H9 (cell line): ENCODE measurements around the gene PRSS57. TPM values are rescaled to one million over a fixed set of nuclear protein-coding genes. Genes with fewer than 3 reads are reported as not detected.
"Not testable (repeated sequence)": the region's sequence is repeated elsewhere in the genome, so short reads cannot be mapped to it uniquely, and the experiment has no call there.

Experiments
- DNase-seq: peaks from one replicate; pipeline ENCODE4 v3.0.0-alpha.2; 2017
- H2AFZ ChIP-seq: one replicate; pipeline ENCODE4 v1.6.1; 2013; ENCODE audit warnings: mild to moderate bottlenecking, low read length, control low read depth, moderate library complexity
- H2AK5ac ChIP-seq: 2 replicates; pipeline ENCODE4 v1.6.1; 2013; ENCODE audit warnings: low read length, control low read depth, mixed read lengths; ENCODE audit not compliant: insufficient read length
- H2BK120ac ChIP-seq: one replicate; pipeline ENCODE4 v1.6.1; 2013; ENCODE audit warnings: low read depth, mild to moderate bottlenecking, low read length, control low read depth, inconsistent platforms; ENCODE audit not compliant: poor library complexity, severe bottlenecking
- H2BK12ac ChIP-seq: 2 replicates; pipeline ENCODE4 v1.6.1; 2013; ENCODE audit warnings: low read length, control low read depth, mixed read lengths, low read depth; ENCODE audit not compliant: insufficient read length
- H2BK15ac ChIP-seq: 2 replicates; pipeline ENCODE4 v1.6.1; 2013; ENCODE audit warnings: low read depth, low read length, control low read depth
- H2BK20ac ChIP-seq: one replicate; pipeline ENCODE4 v1.6.1; 2013; ENCODE audit warnings: low read depth, mild to moderate bottlenecking, low read length, control low read depth, inconsistent platforms; ENCODE audit not compliant: poor library complexity, severe bottlenecking
- H2BK5ac ChIP-seq: 2 replicates; pipeline ENCODE4 v1.6.1; 2013; ENCODE audit warnings: low read length, control low read depth, mixed read lengths; ENCODE audit not compliant: insufficient read length
- H3K14ac ChIP-seq: 2 replicates; pipeline ENCODE4 v1.6.1; 2013; ENCODE audit warnings: low read length, control low read depth; ENCODE audit not compliant: insufficient read depth
- H3K18ac ChIP-seq: 2 replicates; pipeline ENCODE4 v1.6.1; 2013; ENCODE audit warnings: low read depth, mild to moderate bottlenecking, mixed read lengths, low read length, control low read depth; ENCODE audit not compliant: insufficient read length
- H3K23ac ChIP-seq: 2 replicates; pipeline ENCODE4 v1.6.1; 2013; ENCODE audit warnings: low read length, control low read depth, mixed read lengths, low read depth; ENCODE audit not compliant: insufficient read length
- H3K23me2 ChIP-seq: 2 replicates; pipeline ENCODE4 v1.6.1; 2013; ENCODE audit warnings: low read depth, mild to moderate bottlenecking, mixed read lengths, low read length, control low read depth; ENCODE audit not compliant: insufficient read length, poor library complexity, severe bottlenecking
- H3K27ac ChIP-seq: 2 replicates; pipeline ENCODE4 v1.5.1; 2013; ENCODE audit warnings: low read length, control low read depth, mixed read lengths, low read depth; ENCODE audit not compliant: insufficient read length
- H3K27me3 ChIP-seq: 2 replicates; pipeline ENCODE4 v1.6.1; 2013; ENCODE audit warnings: low read length, control low read depth, inconsistent platforms; ENCODE audit not compliant: insufficient read depth
- H3K4ac ChIP-seq: 2 replicates; pipeline ENCODE4 v1.6.1; 2013; ENCODE audit warnings: low read depth, mild to moderate bottlenecking, control low read depth, inconsistent platforms, low read length, moderate library complexity
- H3K4me1 ChIP-seq: 2 replicates; pipeline ENCODE4 v1.6.1; 2013; ENCODE audit warnings: low read length, control low read depth, inconsistent platforms; ENCODE audit not compliant: insufficient read depth
- H3K4me2 ChIP-seq: 2 replicates; pipeline ENCODE4 v1.6.1; 2013; ENCODE audit warnings: low read length, control low read depth, mixed read lengths; ENCODE audit not compliant: insufficient read length, insufficient read depth
- H3K56ac ChIP-seq: 2 replicates; pipeline ENCODE4 v1.6.1; 2013; ENCODE audit warnings: low read depth, mild to moderate bottlenecking, mixed read lengths, low read length, control low read depth; ENCODE audit not compliant: insufficient read length
- H3K79me1 ChIP-seq: 2 replicates; pipeline ENCODE4 v1.6.1; 2013; ENCODE audit warnings: low read depth, mild to moderate bottlenecking, moderate library complexity, low read length, control low read depth, inconsistent platforms; ENCODE audit not compliant: insufficient read depth, poor library complexity, severe bottlenecking
- H3K79me2 ChIP-seq: 2 replicates; pipeline ENCODE4 v1.6.1; 2013; ENCODE audit warnings: low read length, control low read depth, inconsistent platforms; ENCODE audit not compliant: insufficient read depth
- H3K9ac ChIP-seq: 2 replicates; pipeline ENCODE4 v1.6.1; 2013; ENCODE audit warnings: low read length, control low read depth, mixed read lengths; ENCODE audit not compliant: insufficient read length; ENCODE audit errors: extremely low read depth
- H3K9me3 ChIP-seq: one replicate; pipeline ENCODE4 v1.6.1; 2013; ENCODE audit warnings: low read depth, low read length, inconsistent platforms; ENCODE audit not compliant: control insufficient read depth
- H3T11ph ChIP-seq: one replicate; pipeline ENCODE4 v1.6.1; 2013; ENCODE audit warnings: mild to moderate bottlenecking, low read length, control low read depth, inconsistent platforms
- H4K20me1 ChIP-seq: one replicate; pipeline ENCODE4 v1.6.1; 2013; ENCODE audit not compliant: control insufficient read depth, insufficient read length, insufficient read depth
- H4K5ac ChIP-seq: 2 replicates; pipeline ENCODE4 v1.6.1; 2013; ENCODE audit warnings: low read depth, mild to moderate bottlenecking, mixed read lengths, low read length, control low read depth; ENCODE audit not compliant: insufficient read length
- H4K8ac ChIP-seq: replicated peaks from 2 replicates; pipeline ENCODE4 v1.6.1; 2013; ENCODE audit warnings: low read length, control low read depth, mixed read lengths, low read depth; ENCODE audit not compliant: insufficient read length
- H4K91ac ChIP-seq: 2 replicates; pipeline ENCODE4 v1.6.1; 2013; ENCODE audit warnings: low read depth, mild to moderate bottlenecking, moderate library complexity, mixed read lengths, low read length, control low read depth; ENCODE audit not compliant: insufficient read length
- H3K27ac Mint-ChIP-seq, 3 experiments: 2 replicates in 2 of 3; 3 replicates in 1 of 3; pipeline ENCODE4 v1.8.0; 2020 to 2021; ENCODE audit warnings: mixed read lengths in 3 of 3, mild to moderate bottlenecking in 1 of 3, moderate library complexity in 1 of 3
- H3K27me3 Mint-ChIP-seq: 2 replicates; pipeline ENCODE4 v1.8.0; 2021; ENCODE audit warnings: low read depth, mild to moderate bottlenecking, moderate library complexity, mixed read lengths
- H3K36me3 Mint-ChIP-seq, 3 experiments: 2 replicates in 2 of 3; 3 replicates in 1 of 3; pipeline ENCODE4 v1.8.0; 2020 to 2021; ENCODE audit warnings: low read depth in 3 of 3, mixed read lengths in 3 of 3; ENCODE audit not compliant: insufficient read depth in 1 of 3
- H3K4me1 Mint-ChIP-seq, 2 experiments: 2 replicates each; pipeline ENCODE4 v1.8.0; 2020; ENCODE audit warnings: mixed read lengths in 2 of 2
- H3K4me3 Mint-ChIP-seq, 2 experiments: 2 replicates in 1 of 2; 3 replicates in 1 of 2; pipeline ENCODE4 v1.8.0; 2020 to 2021; ENCODE audit warnings: mild to moderate bottlenecking in 2 of 2, mixed read lengths in 2 of 2, moderate library complexity in 1 of 2
- H3K9me3 Mint-ChIP-seq, 2 experiments: 2 replicates in 1 of 2; 3 replicates in 1 of 2; pipeline ENCODE4 v1.8.0; 2020; ENCODE audit warnings: mild to moderate bottlenecking in 2 of 2, mixed read lengths in 2 of 2, moderate library complexity in 1 of 2
- WGBS: extraction: QIAGEN DNeasy Blood & Tissue Kit; methylation state at CpG from one replicate; pipeline ENCODE4 v1.1.7; 2013; ENCODE audit warnings: missing lambda C conversion rate, low lambda C conversion rate, mixed read lengths; ENCODE audit not compliant: insufficient read length; ENCODE audit errors: extremely low coverage; 5-methylcytosine and 5-hydroxymethylcytosine counted together
- total RNA-seq: library from RNA; stranded (reverse); gene quantifications from 2 replicates; pipeline ENCODE4 v1.2.1, GENCODE V29; 2021

The PRSS57 gene
- total RNA-seq, 1 experiment from 2014 or later: not detected

GRCh38 chr19:699885-700284 lies 4.6 kb upstream of the PRSS57 start:
- H4K8ac ChIP-seq, DNase-seq, H3K79me2 ChIP-seq, H3K4ac ChIP-seq, H3K23ac ChIP-seq, H3K27me3 ChIP-seq, H2BK5ac ChIP-seq, H2BK120ac ChIP-seq, H3K4me1 ChIP-seq, H2BK12ac ChIP-seq, H2AFZ ChIP-seq, H3K4me2 ChIP-seq, H3T11ph ChIP-seq, H3K23me2 ChIP-seq, H3K27me3 Mint-ChIP-seq, H3K27ac Mint-ChIP-seq, H2BK15ac ChIP-seq, H3K4me3 Mint-ChIP-seq, H2BK20ac ChIP-seq, H4K91ac ChIP-seq, H3K9ac ChIP-seq, H4K20me1 ChIP-seq, H3K79me1 ChIP-seq, H3K9me3 Mint-ChIP-seq, H3K56ac ChIP-seq, H3K18ac ChIP-seq, H3K36me3 Mint-ChIP-seq, H3K9me3 ChIP-seq, H2AK5ac ChIP-seq, H4K5ac ChIP-seq, H3K27ac ChIP-seq, H3K4me1 Mint-ChIP-seq, H3K14ac ChIP-seq: not testable (repeated sequence)
- WGBS: no CpG with 5 or more reads among the region's 14 CpGs

GRCh38 chr19:698529-698928 lies 3.3 kb upstream of the PRSS57 start:
- H3K27me3 ChIP-seq, H3K4me3 Mint-ChIP-seq, H3K23me2 ChIP-seq, H4K8ac ChIP-seq, H3K23ac ChIP-seq, H3K36me3 Mint-ChIP-seq, H3K9me3 ChIP-seq, H3K4me1 ChIP-seq, H3K27me3 Mint-ChIP-seq, H2BK120ac ChIP-seq, H2AK5ac ChIP-seq, H3K14ac ChIP-seq, H3K4ac ChIP-seq, H3K9me3 Mint-ChIP-seq, H2AFZ ChIP-seq, H3K4me2 ChIP-seq, H4K20me1 ChIP-seq, H3K79me1 ChIP-seq, H3K4me1 Mint-ChIP-seq, H2BK5ac ChIP-seq, H3K9ac ChIP-seq, H3K27ac Mint-ChIP-seq, H4K91ac ChIP-seq, H3T11ph ChIP-seq, H3K18ac ChIP-seq, DNase-seq, H2BK15ac ChIP-seq, H2BK12ac ChIP-seq, H3K27ac ChIP-seq, H2BK20ac ChIP-seq, H3K79me2 ChIP-seq, H4K5ac ChIP-seq, H3K56ac ChIP-seq: not testable (repeated sequence)
- no CpG with 5 or more reads among the region's 15 CpGs for WGBS
